Loucy (cell line): ENCODE data around the gene NPFFR1.

ENCODE experiments used
- H2AFZ ChIP-seq: fragments of 200-600 bp; sonication (generic); 2 replicates; pipeline ENCODE4 v1.6.0; 2016; ENCODE audit warnings: antibody characterized with exemption, mild to moderate bottlenecking, low read length, moderate library complexity
- H3F3A ChIP-seq: fragments of 200-600 bp; 2 replicates; pipeline ENCODE4 v1.6.0; 2016; ENCODE audit warnings: antibody characterized with exemption, low read depth, mild to moderate bottlenecking
- H3K27me3 ChIP-seq: fragments of 200-600 bp; sonication (generic); 2 replicates; pipeline ENCODE4 v1.6.1; 2014; ENCODE audit warnings: low read length, mild to moderate bottlenecking; ENCODE audit not compliant: insufficient read depth, poor library complexity, severe bottlenecking
- H3K36me3 ChIP-seq: fragments of 200-600 bp; sonication (generic); 2 replicates; pipeline ENCODE4 v1.6.1; 2016; ENCODE audit warnings: low read length; ENCODE audit not compliant: insufficient read depth
- H3K4me1 ChIP-seq: fragments of 200-600 bp; sonication (generic); 2 replicates; pipeline ENCODE4 v1.5.1; 2014; ENCODE audit warnings: low read length, mild to moderate bottlenecking; ENCODE audit not compliant: insufficient read depth, poor library complexity, severe bottlenecking
- H3K4me2 ChIP-seq: fragments of 200-600 bp; sonication (generic); 2 replicates; pipeline ENCODE4 v1.6.0; 2014; ENCODE audit warnings: antibody characterized with exemption, low read length, low read depth, mild to moderate bottlenecking; ENCODE audit not compliant: poor library complexity, severe bottlenecking
- H3K4me3 ChIP-seq: fragments of 200-600 bp; sonication (generic); 2 replicates; pipeline ENCODE4 v1.5.1; 2014; ENCODE audit warnings: low read length, mild to moderate bottlenecking, mixed read lengths; ENCODE audit not compliant: poor library complexity, severe bottlenecking
- H3K79me2 ChIP-seq: fragments of 200-600 bp; sonication (generic); 2 replicates; pipeline ENCODE4 v1.6.1; 2014; ENCODE audit warnings: low read length; ENCODE audit not compliant: insufficient read depth
- H3K9ac ChIP-seq: fragments of 200-600 bp; sonication (generic); 2 replicates; pipeline ENCODE4 v1.6.0; 2014; ENCODE audit warnings: mild to moderate bottlenecking, low read depth, low read length, moderate library complexity; ENCODE audit not compliant: poor library complexity, severe bottlenecking
- H3K9me2 ChIP-seq: fragments of 200-600 bp; sonication (generic); replicated peaks from 2 replicates; pipeline ENCODE4 v1.6.1; 2016; ENCODE audit warnings: low read depth, low read length, mixed read lengths
- H3K9me3 ChIP-seq: fragments of 200-600 bp; sonication (generic); 2 replicates; pipeline ENCODE4 v1.6.1; 2014; ENCODE audit warnings: mild to moderate bottlenecking, antibody characterized with exemption, low read length, low read depth; ENCODE audit not compliant: insufficient read depth
- H4K20me1 ChIP-seq: fragments of 200-600 bp; sonication (generic); 2 replicates; pipeline ENCODE4 v1.6.0; 2014; ENCODE audit warnings: antibody characterized with exemption, low read length, mild to moderate bottlenecking; ENCODE audit not compliant: insufficient read depth, poor library complexity, severe bottlenecking
- CTCF ChIP-seq: fragments of 200-600 bp; sonication (generic); conservative IDR thresholded peaks from 2 replicates; pipeline ENCODE4 v1.5.1; 2014; ENCODE audit warnings: mild to moderate bottlenecking, antibody characterized with exemption, low read length
- EZH2phosphoT487 ChIP-seq: fragments of 200-600 bp; IDR thresholded peaks from 2 replicates; pipeline ENCODE4 v1.6.1; 2018; ENCODE audit warnings: antibody characterized with exemption, mild to moderate bottlenecking, moderate library complexity, borderline replicate concordance

The NPFFR1 gene

GRCh38 chr10:70315815-70316214 is 32.0 kb upstream of the NPFFR1 start:
- TF ChIP-seq EZH2phosphoT487, result no peak
- TF ChIP-seq CTCF, result no peak
- Histone ChIP-seq H3K27me3 (no peaks in the 10 kb centered on the region), H3K9me3 (no peaks in the 10 kb centered on the region), H3K4me1 (no peaks in the 10 kb centered on the region), H3K79me2 (no peaks in the 10 kb centered on the region), H3K4me2 (no peak overlapping the region), H3K9me2 (no peaks in the 10 kb centered on the region), H3K4me3 (no peak overlapping the region), H3K36me3 (no peaks in the 10 kb centered on the region), H4K20me1 (no peaks in the 10 kb centered on the region), H3K9ac (no peak overlapping the region), H2AFZ (no peak overlapping the region), H3F3A (no peaks in the 10 kb centered on the region)

- no peaks in the 10 kb centered on the region for H3K36me3 ChIP-seq
- H3K9ac ChIP-seq, result no peak overlapping the region
- TF ChIP-seq EZH2phosphoT487 (no peak), CTCF (no peak)
- no peaks in the 10 kb centered on the region for H3K4me1 ChIP-seq
- no peaks in the 10 kb centered on the region for H3F3A ChIP-seq
- no peaks in the 10 kb centered on the region for H3K9me2 ChIP-seq
- H2AFZ ChIP-seq, result no peak overlapping the region
- no peak overlapping the region for H3K4me2 ChIP-seq
- no peak overlapping the region for H3K4me3 ChIP-seq
- no peaks in the 10 kb centered on the region for H3K27me3 ChIP-seq
- no peaks in the 10 kb centered on the region for H3K79me2 ChIP-seq
- no peaks in the 10 kb centered on the region for H3K9me3 ChIP-seq
- H4K20me1 ChIP-seq, result no peaks in the 10 kb centered on the region
Observed at GRCh38 chr10:70315276-70315675, 31.5 kb upstream of the NPFFR1 start.

GRCh38 chr10:70312972-70313371 is 29.2 kb upstream of the NPFFR1 start:
- no peaks in the 10 kb centered on the region for H3K9me3 ChIP-seq
- H4K20me1 ChIP-seq, result no peaks in the 10 kb centered on the region
- no peaks in the 10 kb centered on the region for H3F3A ChIP-seq
- H3K4me3 ChIP-seq, result no peak overlapping the region
- no peaks in the 10 kb centered on the region for H3K9me2 ChIP-seq
- no peaks in the 10 kb centered on the region for H3K4me1 ChIP-seq
- H3K27me3 ChIP-seq, result no peaks in the 10 kb centered on the region
- TF ChIP-seq EZH2phosphoT487, result no peak
- no peak for TF ChIP-seq CTCF
- H2AFZ ChIP-seq, result no peak overlapping the region
- no peaks in the 10 kb centered on the region for H3K79me2 ChIP-seq
- H3K9ac ChIP-seq, result no peak overlapping the region
- no peak overlapping the region for H3K4me2 ChIP-seq
- no peaks in the 10 kb centered on the region for H3K36me3 ChIP-seq
